Measurements from ENCODE around the gene ZNF438. TPM values are rescaled to one million over a fixed set of nuclear protein-coding genes. Genes with fewer than 3 reads are reported as not detected.

The ZNF438 gene
- total RNA-seq, 1 donor from 2014 or later: 1.3 TPM

DNA sequence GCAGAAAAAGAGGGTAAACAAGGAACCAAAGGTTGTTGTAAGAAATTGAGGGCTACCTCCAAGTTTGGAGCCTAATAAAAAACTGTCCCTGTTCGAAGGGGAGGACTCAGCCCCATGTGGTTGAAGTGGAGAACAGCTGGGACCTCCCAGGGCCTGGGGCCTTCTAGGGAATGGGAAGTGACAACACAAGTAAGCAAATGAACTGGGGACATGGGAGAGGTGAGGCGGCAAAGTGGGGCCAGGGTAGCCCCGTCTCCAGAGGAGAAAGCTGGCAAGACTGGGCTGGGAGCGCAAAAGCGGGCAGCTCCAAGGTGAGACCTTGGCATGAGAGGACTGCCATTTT, 198.1 kb downstream of the ZNF438 start:
- Histone ChIP-seq H2AFZ (replicated peaks) (no peak overlapping the region), H3K4me3 (no peak overlapping the region), H3K27me3 (no peaks in the 10 kb centered on the region), H3K36me3 (no peaks in the 10 kb centered on the region), H3F3A (ENCODE audit: low read depth) (peaks cover 10% of the 10 kb centered on the region), H4K20me1 (ENCODE audit: low read depth) (no peaks in the 10 kb centered on the region), H3K9me3 (ENCODE audit: low read depth) (no peaks in the 10 kb centered on the region), H3K27ac (no peak overlapping the region), H3K4me1 (peaks cover 43% of the 10 kb centered on the region), H3K9ac (no peak overlapping the region), H3K79me2 (ENCODE audit: low read depth) (no peaks in the 10 kb centered on the region), H3K4me2 (no peak overlapping the region)
- H3K4me3 Mint-ChIP-seq: no peak overlapping the region
- no peaks in the 10 kb centered on the region for H3K9me3 Mint-ChIP-seq
- TF ChIP-seq, protein P1, sequence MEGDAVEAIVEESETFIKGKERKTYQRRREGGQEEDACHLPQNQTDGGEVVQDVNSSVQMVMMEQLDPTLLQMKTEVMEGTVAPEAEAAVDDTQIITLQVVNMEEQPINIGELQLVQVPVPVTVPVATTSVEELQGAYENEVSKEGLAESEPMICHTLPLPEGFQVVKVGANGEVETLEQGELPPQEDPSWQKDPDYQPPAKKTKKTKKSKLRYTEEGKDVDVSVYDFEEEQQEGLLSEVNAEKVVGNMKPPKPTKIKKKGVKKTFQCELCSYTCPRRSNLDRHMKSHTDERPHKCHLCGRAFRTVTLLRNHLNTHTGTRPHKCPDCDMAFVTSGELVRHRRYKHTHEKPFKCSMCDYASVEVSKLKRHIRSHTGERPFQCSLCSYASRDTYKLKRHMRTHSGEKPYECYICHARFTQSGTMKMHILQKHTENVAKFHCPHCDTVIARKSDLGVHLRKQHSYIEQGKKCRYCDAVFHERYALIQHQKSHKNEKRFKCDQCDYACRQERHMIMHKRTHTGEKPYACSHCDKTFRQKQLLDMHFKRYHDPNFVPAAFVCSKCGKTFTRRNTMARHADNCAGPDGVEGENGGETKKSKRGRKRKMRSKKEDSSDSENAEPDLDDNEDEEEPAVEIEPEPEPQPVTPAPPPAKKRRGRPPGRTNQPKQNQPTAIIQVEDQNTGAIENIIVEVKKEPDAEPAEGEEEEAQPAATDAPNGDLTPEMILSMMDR (IDR thresholded peaks at IDR 0.05): no peak
- TF ChIP-seq EZH2 (IDR thresholded peaks at IDR 0.05) (no peak), EZH2phosphoT487 (IDR thresholded peaks at IDR 0.05) (no peak)
- no peaks in the 10 kb centered on the region for H3K36me3 Mint-ChIP-seq
- peaks cover 8% of the 10 kb centered on the region for H3K27me3 Mint-ChIP-seq (ENCODE audit: insufficient read depth, low read depth)
- H3K4me1 Mint-ChIP-seq: peaks cover 26% of the 10 kb centered on the region
- H3K27ac Mint-ChIP-seq: no peak overlapping the region
- DNase-seq (ENCODE audit: low spot score): no peak

DNA sequence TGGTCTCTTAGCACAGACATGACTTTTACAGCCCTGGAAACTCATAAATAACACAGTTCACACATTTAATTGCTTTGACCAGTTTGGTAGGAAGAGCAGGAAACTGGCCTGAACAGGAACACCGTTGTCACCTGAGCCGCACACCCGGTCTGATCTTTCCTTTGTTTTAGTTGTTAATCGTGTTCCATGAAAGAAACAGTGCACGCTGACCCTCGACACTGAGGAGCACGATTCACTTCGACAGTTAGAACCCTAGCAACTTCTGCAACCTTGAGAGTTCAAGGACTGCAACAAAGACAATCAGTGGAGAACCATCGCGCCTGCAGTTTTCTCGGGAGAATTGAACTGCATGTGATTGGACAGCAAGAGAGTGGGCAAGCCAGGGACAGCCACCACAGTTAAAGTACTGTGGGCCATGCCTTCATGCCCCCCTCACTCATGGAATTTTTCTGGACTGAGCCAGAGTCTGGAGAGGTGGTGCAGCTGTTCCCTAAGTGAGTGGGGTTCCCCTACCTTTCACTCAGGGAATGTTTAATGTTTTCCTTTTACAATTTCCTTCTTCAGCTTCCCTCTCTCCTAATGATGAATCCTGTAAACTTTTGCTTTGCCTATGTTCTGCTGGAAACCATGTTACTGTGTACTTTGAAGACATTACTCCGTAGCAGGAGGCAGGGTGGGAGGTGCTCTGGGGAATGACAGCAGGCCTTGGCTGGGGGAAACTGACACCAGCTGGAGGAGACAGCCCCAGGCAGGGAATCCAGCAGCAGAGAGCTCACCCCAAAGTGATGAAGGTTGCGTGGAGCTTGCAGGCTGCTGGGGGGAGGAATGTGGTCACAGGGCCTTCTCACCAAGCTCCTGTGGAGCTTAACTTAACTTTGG, 198.7 kb downstream of the ZNF438 start:
- H3K4me1 Mint-ChIP-seq: peaks cover 26% of the 10 kb centered on the region
- no peak overlapping the region for H3K4me2 ChIP-seq
- H3K9me3 ChIP-seq (ENCODE audit: low read depth): no peaks in the 10 kb centered on the region
- H3K27me3 Mint-ChIP-seq (ENCODE audit: insufficient read depth, low read depth): peaks cover 8% of the 10 kb centered on the region
- no peak overlapping the region for H3K4me3 ChIP-seq
- no peak overlapping the region for H3K27ac ChIP-seq
- H3K4me1 ChIP-seq: peaks cover 43% of the 10 kb centered on the region
- peaks cover 10% of the 10 kb centered on the region for H3F3A ChIP-seq (ENCODE audit: low read depth)
- H3K27me3 ChIP-seq: no peaks in the 10 kb centered on the region
- DNase-seq (ENCODE audit: low spot score): no peak
- H3K4me3 Mint-ChIP-seq: no peak overlapping the region
- TF ChIP-seq EZH2 (IDR thresholded peaks at IDR 0.05): no peak
- TF ChIP-seq, protein P1 (IDR thresholded peaks at IDR 0.05): no peak
- TF ChIP-seq EZH2phosphoT487 (IDR thresholded peaks at IDR 0.05): no peak
- no peak overlapping the region for H2AFZ ChIP-seq (replicated peaks)
- H3K36me3 Mint-ChIP-seq: no peaks in the 10 kb centered on the region
- H3K79me2 ChIP-seq (ENCODE audit: low read depth): no peaks in the 10 kb centered on the region
- H3K27ac Mint-ChIP-seq: no peak overlapping the region
- H4K20me1 ChIP-seq (ENCODE audit: low read depth): no peaks in the 10 kb centered on the region
- H3K36me3 ChIP-seq: no peaks in the 10 kb centered on the region
- H3K9ac ChIP-seq: no peak overlapping the region
- no peaks in the 10 kb centered on the region for H3K9me3 Mint-ChIP-seq

DNA sequence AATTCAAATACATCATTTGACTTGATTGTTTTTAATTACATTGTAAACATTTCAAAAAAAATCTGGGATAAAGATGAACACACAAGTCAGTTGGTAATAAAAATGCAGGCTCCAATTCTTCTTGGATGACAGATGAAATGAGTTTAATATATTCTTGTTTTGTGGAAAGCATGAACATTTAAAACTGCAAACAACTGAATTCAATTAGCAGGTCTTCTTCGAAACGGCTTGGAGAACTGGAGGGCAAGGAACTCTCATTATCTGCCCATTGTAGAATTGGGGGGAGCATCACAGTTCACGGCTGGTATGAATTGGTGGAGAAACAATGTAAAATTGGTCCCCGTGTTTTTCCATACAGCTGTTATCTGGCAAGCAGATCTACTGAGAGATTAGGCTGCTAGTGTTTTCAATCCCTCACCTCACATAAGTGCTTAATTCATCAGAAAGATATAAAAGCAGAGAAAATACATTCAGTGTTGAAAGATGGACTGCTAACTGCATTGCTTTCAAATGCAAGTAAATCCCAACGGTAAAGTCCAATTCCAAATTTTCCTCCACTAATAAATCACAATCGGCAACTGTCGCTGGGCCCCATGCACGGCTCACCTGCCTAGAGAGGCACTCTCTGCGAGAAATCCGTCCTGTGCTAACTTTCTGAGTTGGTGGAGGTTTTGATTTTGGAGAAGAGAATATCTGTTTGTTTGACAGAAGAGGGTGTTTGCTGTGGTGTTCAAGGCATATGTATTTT, 199.5 kb downstream of the ZNF438 start:
- no peak overlapping the region for H2AFZ ChIP-seq (replicated peaks)
- no peak overlapping the region for H3K9ac ChIP-seq
- DNase-seq (ENCODE audit: low spot score): no peak
- no peaks in the 10 kb centered on the region for H4K20me1 ChIP-seq (ENCODE audit: low read depth)
- H3F3A ChIP-seq (ENCODE audit: low read depth): peaks cover 10% of the 10 kb centered on the region
- no peak overlapping the region for H3K4me3 Mint-ChIP-seq
- no peaks in the 10 kb centered on the region for H3K79me2 ChIP-seq (ENCODE audit: low read depth)
- no peaks in the 10 kb centered on the region for H3K27me3 ChIP-seq
- H3K36me3 ChIP-seq: no peaks in the 10 kb centered on the region
- no peaks in the 10 kb centered on the region for H3K9me3 Mint-ChIP-seq
- TF ChIP-seq, protein P1 (IDR thresholded peaks at IDR 0.05): no peak
- no peak for TF ChIP-seq EZH2phosphoT487 (IDR thresholded peaks at IDR 0.05)
- H3K9me3 ChIP-seq (ENCODE audit: low read depth): no peaks in the 10 kb centered on the region
- H3K4me1 Mint-ChIP-seq: peaks cover 26% of the 10 kb centered on the region
- H3K4me1 ChIP-seq: peaks cover 43% of the 10 kb centered on the region
- no peak overlapping the region for H3K27ac Mint-ChIP-seq
- H3K4me3 ChIP-seq: no peak overlapping the region
- H3K36me3 Mint-ChIP-seq: no peaks in the 10 kb centered on the region
- H3K27ac ChIP-seq: no peak overlapping the region
- H3K4me2 ChIP-seq: no peak overlapping the region
- peaks cover 11% of the 10 kb centered on the region for H3K27me3 Mint-ChIP-seq (ENCODE audit: insufficient read depth, low read depth)

Data from neural progenitor cell (in vitro differentiated cells).